Fibroblast of gingiva (primary cell): ENCODE data around the gene ENPP1.
"Not testable (repeated sequence)": the region's sequence is repeated elsewhere in the genome, so short reads cannot be mapped to it uniquely, and the experiment has no call there.

Experiments used
- DNase-seq: peaks from one replicate; pipeline ENCODE4 v3.0.0-alpha.2; 2011; ENCODE audit warnings: low read depth

Gene ENPP1

DNA sequence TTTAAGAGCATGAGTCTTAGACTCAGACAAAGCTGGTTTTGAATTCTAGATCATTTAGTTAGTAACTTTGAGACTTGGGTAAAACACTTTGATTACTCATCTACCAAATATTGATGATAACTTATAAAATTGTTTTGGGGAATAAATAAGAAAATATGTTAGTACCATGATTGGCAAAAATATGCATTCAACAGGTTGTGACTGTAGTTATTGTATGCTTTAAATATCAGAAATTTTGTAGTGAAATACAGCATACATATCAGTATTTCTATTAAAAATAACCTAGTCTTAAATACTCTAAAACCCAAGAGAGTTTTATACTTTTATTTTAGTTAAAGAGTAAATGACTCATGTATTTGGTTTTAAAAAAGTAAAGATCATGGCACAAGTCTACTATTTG, 68.7 kb downstream of the ENPP1 start:
- DNase-seq, result no peak

DNA sequence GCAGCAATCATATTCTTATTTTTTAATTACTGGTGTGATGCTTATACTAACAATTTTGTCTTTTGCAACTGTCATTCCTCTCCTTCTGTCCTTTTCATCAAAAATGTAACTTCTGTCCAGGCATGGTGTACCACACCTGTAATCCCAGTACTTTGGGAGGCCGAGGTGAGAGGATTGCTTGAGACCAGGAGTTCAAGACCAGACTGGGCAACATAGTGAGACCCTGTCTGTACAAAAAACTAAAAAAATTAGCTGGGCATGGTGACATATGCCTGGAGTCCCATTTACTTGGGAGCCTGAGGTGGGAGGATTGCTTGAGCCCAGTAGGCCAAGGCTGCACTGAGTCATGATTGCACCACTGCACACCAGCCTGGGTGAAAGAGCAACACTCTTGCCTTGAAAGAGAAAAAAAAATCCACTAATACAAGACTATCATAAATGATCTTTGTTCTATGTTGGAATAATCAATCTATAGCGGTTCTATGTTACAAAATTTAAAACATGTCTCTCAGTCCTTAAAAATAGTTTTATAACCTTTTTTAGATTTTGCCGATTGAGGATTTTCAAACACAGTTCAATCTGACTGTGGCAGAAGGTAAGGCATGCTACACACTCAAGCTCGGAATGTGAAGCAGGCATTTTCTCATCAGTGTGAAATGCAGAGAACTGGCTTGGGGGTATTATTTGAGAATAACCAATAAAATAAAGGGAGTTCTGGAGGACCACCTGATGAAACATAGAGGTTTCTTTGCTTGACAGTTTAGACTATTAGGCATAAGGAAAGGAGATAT, 70.4 kb downstream of the ENPP1 start:
- peak; percentile 32 for DNase-seq

DNA sequence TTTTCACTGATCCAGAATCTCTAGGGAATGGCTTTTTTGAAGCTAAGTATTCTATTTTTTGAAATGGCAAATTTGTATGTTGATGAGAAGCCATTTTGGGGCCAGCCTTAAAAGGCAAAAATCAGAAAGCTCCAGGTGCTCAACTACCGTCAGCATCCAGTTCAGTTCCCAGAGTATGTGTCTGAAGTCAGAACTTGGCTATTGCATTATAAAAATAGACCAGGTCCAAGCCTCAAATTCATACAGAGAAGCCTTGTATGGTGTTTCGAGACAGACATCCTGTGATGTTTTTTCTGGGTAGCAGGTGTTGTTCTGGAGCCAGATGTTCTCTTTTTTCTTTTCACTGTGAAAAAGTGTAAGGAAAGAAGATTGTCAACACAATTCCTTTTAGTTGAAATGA, 75.2 kb downstream of the ENPP1 start:
- no peak for DNase-seq

DNA sequence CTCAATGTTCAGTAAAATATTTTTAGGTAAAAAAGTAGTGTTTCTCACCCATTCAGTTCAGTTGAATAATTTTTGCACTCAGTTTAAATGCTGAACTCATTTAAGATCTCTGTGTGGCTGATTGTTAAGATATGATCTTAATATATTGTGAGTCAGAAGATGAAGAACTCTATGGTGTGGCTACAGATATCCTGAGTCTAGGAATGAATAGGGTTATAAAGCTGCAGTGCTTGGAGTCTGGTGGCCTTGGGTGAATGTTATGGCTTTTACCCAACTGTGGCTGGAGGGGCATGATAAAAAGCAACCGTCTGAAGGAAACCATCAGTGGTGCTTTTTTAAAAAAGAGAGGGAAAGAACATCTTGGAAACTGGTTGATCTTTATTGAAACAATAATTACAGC, 77.4 kb downstream of the ENPP1 start:
- DNase-seq, result no peak

DNA sequence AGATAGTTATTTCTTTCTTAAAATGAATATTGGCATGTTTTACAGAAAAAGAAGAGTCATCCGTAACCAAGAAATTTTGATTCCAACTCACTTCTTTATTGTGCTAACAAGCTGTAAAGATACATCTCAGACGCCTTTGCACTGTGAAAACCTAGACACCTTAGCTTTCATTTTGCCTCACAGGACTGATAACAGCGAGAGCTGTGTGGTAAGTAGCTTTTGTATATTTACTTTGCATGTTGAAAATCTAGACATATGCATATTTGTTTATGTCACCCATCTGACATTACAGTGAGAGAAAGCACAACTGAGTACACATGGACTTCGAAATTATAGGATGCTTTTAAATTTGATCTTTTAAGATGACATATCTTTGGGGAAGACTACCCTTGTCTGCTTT, 78.7 kb downstream of the ENPP1 start:
- no peak for DNase-seq

DNA sequence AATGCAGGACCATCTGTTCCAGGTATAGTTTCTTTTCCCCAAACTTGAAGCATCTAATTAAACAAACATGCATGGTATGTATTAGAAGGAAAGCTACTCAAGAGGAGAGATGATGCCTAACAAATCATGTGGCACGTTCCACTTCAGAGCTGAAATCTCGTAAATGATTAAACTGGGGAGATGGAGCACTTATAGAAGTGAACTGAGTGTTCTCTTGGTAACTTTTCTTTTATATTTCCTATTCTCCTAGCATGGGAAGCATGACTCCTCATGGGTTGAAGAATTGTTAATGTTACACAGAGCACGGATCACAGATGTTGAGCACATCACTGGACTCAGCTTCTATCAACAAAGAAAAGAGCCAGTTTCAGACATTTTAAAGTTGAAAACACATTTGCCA, 82.3 kb downstream of the ENPP1 start:
- DNase-seq, result no peak

DNA sequence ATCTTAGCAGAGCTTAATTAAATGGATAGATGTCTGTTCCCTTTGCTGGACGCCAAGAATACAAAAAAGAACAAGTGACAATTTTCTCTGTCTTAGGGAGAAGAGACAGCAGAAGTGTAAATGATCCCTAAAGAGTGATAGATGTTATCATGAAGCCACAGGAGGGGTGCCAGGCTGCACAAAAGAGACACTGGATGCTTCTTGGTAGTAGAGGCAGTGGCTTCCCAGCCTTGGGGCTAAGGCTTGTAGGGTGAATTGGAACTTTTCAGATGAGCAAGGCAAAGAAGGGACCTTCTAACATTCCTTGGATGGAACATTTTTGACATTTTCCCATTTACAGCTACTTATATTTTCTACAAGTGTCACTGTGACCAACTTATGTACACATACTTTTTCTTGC, 85.4 kb downstream of the ENPP1 start:
- DNase-seq, result no peak

DNA sequence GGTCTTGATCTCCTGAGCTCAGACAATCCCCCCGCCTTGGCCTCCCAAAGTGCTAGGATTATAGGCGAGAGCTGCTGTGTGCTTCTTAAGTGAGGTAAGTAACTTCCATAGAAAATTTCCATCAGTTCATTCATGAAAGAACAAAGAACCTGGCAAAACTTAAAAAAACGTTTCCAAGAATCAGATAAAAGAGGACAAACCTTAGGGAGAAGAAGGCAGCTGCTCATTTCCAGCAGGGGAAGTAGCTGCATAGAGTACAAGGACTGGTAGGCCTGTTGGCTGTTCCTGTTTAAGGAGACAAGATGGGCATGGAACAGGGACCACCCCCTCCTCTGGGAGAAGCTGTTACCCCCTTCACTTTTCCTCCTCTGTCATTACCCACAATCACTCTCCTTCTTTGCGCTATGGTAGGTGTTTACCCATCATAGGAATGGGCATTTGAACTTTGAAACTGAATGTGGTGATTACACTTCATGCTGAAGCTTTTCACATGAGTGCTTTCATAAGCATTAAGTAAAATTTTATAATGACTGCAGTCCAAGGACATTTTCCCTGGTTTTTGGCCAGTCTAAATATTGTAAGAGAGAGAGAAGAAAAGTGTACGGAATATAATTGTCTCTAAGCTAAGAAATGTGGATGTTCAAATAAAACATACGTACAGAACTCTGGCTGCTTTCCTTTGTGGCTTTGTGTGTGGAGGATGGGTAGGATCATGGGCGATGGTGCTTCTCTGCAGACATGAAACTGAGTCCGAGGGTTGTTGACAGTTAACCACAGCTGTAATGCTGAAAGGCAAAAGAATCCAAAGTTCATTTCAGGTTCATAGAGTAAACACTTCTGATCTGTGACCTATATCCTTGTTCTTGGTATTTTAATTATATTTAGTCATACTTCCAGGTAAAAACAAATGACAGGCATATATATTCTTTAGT, 86.9 kb downstream of the ENPP1 start:
- no peak for DNase-seq

DNA sequence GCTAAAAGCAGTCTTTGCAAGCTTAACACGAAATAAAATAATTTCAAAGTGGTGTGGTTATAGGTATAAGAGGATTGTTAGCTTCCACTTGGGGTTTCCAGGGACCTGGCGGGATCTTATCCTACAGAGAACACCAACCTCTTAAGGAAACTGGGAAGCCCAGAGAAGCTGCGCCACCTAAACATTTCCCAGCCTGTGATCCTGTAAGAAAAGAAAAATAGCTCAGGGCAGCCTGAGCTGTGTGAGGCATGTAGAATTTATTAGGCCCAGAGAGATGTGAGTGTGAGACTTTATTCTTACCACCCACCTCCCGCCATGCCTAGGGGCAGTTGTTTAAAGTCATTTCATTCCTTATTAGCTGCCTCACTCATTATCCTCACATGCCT, 89.2 kb downstream of the ENPP1 start:
- no peak for DNase-seq

DNA sequence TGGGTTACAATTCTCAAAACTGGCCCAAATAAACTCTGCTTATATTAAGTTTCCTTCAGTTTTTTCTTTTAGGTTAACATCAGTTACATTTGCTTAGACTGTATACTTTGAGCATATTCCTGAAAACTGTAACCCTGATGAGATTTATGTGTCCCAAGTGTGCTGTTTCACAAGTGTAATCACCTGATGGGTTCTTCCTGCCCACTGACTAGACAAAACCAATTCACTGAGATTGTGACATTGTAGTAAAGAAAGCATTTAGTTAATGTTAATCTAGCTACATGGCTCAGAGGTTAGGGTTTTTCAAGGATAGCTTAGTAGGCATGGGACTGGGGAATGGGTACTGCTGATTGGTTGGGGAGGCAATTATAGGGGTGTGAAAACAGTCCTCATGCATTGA, 89.8 kb downstream of the ENPP1 start:
- DNase-seq, result no peak

DNA sequence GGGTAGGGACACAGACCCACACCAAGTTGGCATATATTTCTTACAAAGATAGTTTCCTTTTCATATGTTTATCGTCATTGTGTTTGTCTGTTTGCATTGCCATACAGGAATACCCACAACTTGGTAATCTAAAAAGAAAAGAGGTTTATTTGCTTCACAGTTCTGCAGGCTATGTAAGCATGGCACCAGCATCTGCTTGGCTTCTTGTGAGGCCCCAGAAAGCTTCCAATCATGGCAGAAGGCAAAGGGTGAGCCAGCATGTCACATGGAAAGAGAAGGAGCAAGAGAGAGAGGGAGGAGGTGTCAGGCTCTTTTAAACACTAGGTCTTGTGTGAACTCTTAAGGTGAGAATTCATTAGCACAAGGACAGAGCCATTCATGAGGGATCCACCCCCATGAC, 90.9 kb downstream of the ENPP1 start:
- DNase-seq, result no peak

DNA sequence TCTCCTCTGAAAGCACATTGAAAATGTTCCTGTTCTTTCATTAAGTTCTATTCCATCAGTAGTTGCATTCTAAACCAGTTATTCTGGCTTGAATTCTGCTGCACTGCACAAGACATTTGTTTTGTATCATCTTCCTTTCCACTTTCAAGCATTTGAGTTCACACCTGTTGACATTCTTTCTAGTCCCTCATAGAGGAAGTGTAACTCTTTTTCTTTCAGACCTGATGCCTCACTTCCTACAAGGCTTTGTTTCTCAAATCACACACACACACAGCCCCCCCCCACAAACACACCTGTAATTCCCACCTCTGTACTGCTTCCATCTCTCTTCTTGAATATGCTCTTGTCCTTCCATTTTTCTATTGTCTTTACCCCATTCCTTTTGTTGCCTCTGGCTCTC, 92.4 kb downstream of the ENPP1 start:
- no peak for DNase-seq

DNA sequence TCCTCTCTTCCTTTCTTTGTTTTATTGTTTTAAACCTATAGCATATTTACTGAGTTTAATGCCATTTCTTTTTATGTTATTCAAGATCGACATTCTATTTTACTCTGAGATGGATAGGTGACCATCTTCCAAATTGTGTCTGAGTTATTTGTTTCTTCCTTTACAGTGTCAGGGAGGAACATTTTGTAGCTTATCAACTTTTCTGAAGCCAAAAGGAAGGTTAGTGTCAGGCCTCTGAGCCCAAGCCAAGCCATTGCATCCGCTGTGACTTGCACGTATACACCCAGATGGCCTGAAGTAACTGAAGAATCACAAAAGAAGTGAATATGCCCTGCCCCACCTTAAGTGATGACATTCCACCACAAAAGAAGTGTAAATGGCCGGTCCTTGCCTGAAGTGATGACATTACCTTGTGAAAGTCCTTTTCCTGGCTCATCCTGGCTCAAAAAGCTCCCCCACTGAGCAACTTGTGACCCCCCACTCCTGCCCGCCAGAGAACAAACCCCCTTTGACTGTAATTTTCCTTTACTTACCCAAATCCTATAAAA, 93.6 kb downstream of the ENPP1 start:
- not testable (repeated sequence) for DNase-seq

DNA sequence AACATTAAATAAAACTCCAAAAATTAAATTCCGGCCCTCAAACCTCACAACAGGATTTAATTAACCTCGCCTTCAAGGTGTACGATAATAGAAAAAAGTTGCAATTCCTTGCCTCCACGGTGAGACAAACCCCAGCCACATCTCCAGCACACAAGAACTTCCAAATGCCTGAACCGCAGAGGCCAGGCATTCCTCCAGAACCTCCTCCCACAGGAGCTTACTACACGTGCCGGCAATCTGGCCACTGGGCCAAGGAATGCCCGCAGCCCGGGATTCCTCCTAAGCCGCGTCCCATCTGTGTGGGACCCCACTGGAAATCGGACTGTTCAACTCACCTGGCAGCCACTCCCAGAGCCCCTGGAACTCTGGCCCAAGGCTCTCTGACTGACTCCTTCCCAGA, 95.9 kb downstream of the ENPP1 start:
- not testable (repeated sequence) for DNase-seq

DNA sequence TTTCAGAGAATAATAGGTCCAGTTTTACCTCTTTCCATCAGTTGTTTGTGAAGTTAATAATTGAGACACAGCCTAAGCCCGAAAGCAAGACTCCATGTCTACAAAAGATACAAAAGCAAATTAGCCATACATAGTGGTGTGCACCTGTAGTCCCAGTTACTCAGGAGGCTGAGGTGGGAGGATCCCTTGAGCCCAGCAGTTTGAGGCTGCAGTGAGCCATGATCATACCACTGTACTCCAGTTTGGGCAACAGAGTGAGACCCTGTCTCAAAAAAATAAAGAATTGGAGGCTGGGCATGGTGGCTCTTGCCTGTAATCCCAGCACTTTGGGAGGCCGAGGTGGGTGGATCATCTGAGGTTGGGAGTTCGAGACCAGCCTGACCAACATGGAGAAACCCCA, 101.0 kb downstream of the ENPP1 start:
- not testable (repeated sequence) for DNase-seq

DNA sequence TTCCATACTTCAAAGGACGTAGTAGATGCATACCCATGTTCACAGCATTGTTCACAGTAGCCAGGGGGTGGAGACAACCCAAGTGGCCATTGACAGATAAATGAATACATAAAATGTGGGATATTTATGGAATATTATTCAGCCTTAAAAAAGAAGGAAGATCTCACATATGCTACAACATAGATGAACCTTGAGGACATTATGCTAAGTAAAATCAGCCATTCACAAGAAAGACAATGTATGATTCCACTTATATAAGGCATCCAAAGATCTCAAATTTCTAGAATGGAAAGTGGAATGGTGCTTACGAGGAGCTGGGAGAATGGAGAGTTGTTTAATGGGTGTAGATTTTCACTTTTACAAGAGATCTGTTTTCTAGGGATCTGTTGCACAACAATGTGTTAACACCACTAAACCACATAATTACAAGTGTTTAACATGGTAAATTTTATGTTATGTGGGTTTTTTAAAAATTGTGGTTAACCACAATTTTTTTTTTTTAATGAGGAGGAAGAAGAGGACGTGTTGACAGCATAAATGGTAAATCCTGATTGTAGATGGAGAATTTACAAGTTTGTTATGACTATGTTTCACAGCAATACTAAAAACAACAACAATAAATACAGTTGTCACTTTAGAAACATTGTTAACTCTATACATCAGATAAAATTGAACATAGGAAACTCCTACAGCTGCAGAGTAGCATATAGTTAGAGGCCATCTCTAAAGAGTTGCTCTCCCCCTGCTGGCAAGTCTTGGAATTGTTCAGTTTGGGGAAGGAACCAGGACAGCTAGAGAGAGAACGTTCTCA, 101.8 kb downstream of the ENPP1 start:
- DNase-seq, result peak; percentile 64

DNA sequence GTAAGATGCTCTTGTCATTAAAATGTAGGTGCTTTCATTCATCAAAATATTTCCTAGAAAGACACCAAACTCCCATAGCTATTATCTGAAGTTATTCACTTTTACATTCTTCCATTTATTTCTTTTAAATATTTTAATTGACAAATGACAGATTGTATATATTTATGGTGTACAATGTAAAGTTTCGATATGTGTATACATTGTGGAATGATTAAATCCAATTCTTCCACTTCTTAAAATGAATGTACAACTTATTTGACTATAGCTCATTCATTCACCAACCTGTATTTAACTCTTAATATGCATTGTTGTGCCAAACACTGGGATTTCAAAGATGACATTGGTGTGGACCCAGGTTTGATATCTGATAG, 102.4 kb downstream of the ENPP1 start:
- no peak for DNase-seq

DNA sequence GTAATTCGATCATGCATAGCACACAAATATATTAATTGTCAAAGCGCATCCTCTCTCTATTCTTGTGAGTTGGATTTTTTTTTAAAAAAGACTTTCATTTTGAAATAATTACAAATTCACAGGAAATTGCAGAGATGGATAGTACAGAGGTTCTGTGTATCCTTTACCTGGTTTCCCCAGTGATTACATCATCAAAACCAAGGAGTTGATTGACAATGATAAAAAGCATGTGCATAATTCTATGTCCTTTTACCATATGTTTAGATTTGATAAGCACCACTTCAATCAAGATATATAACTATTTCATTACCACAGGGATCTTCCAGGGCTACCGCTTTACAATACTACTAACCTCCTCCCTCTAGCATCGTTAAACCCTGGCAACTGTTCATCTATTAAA, 103.1 kb downstream of the ENPP1 start:
- DNase-seq, result no peak

DNA sequence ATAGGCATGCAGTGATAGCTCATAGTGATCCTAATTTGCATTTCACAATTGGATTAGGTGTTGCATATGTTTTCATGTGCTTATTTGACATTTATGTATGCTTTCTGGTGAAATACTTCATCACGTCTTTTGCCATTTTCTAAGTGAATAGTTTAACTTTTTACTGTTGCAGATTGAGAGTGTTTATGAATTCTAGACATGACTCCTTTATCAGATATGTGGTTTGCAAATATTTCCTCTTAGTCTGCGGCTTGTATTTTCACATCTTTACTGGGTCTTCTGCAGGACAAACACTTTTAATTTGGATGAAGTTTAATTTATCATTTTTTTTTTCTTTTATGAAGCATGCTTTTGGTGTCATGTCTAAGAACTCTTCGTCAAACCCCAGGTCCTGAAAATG, 104.1 kb downstream of the ENPP1 start:
- no peak for DNase-seq

DNA sequence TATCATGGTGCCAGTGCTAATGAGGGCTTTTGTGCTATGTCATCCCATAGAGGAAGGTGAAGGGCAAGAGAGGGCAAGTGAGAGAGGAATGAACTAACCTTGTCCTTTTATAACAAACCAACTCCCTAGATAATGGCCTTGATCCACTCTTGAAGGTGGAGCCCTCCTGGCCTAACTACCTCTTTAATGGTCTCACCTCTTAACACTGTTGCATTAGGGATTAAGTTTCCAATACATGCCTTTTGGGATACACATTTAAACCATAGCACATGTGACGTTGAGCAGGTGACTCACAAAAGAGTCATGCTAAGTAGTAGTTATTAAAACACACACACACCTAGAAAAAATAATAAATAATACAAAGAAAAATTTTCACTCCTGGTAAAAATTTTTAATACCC, 106.4 kb downstream of the ENPP1 start:
- no peak for DNase-seq

DNA sequence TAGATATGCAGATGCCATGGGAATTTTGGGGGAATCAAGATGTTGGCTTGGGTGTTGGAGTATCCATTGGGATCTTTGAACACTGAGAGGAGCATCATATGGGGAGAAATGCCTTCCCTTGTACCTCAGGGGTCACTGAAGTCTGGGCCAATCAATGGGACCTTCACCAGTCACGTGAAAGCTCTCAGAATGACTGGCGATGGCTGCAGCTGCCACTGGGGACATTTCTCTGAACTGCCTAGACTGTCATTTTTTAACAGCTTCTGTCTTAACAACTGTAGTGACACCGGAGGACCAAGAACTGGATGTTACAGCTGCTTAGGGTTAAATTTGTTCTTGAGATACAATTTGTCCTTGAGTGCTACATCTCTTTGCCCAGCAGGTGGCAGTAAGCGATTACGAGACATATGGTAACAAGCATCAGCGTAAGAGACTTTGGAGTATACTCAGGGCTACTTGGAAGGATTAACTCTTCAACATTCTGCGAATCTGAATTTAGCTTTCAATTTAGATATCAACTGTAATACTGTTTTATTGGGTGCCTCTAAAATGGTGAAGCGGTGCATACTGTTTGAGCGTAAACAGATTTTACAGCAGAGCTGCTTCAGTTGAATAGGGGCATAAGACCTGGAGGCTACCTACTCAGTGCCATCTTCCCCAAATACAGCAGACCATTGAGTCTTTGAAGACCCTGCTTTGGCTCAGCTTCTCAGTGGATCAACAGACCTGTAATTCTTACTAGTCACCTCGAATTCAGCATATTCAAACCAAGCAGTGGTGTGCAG, 107.3 kb downstream of the ENPP1 start:
- peak; percentile 72 for DNase-seq
